HL-60 (cell line): ENCODE measurements around the gene TMEM150B.

Source experiments
- DNase-seq, 2 experiments: peaks; one replicate each; pipeline ENCODE4 v3.0.0-alpha.2; 2010 to 2020; ENCODE audit warnings: low read depth in 1 of 2, low spot score in 1 of 2
- H3K27ac ChIP-seq: fragments of 250-450 bp; sonication (Bioruptor Pico); replicated peaks from 2 replicates; pipeline ENCODE4 v1.5.1; 2020; ENCODE audit warnings: mild to moderate bottlenecking, moderate library complexity
- H3K27me3 ChIP-seq: fragments of 250-450 bp; sonication (Bioruptor Pico); 2 replicates; pipeline ENCODE4 v1.5.1; 2021; ENCODE audit warnings: mild to moderate bottlenecking, moderate library complexity; ENCODE audit not compliant: insufficient read depth, poor library complexity, severe bottlenecking
- H3K4me3 ChIP-seq: replicated peaks from 2 replicates; pipeline ENCODE4 v1.5.1; 2011; ENCODE audit warnings: mild to moderate bottlenecking, control low read depth, low read length; ENCODE audit not compliant: insufficient read depth
- GABPA ChIP-seq: IDR thresholded peaks from 2 replicates; pipeline ENCODE4 v1.6.1; 2012; ENCODE audit warnings: low read depth
- POLR2AphosphoS5 ChIP-seq: IDR thresholded peaks from 2 replicates; pipeline ENCODE4 v1.6.1; 2012; ENCODE audit warnings: low read depth
- SPI1 ChIP-seq: IDR thresholded peaks from 2 replicates; pipeline ENCODE4 v1.6.1; 2012; ENCODE audit warnings: low read depth, mild to moderate bottlenecking, borderline replicate concordance
- TF ChIP-seq, protein P1 (sequence below): IDR thresholded peaks from 2 replicates; pipeline ENCODE4 v1.6.1; 2012; ENCODE audit warnings: low read depth; ENCODE audit not compliant: insufficient replicate concordance
- TF ChIP-seq, protein P2 (sequence below): IDR thresholded peaks from one replicate; pipeline ENCODE4 v1.5.1; 2011; ENCODE audit warnings: low read length, control low read depth, inconsistent platforms; ENCODE audit not compliant: insufficient read depth

TMEM150B gene

DNA sequence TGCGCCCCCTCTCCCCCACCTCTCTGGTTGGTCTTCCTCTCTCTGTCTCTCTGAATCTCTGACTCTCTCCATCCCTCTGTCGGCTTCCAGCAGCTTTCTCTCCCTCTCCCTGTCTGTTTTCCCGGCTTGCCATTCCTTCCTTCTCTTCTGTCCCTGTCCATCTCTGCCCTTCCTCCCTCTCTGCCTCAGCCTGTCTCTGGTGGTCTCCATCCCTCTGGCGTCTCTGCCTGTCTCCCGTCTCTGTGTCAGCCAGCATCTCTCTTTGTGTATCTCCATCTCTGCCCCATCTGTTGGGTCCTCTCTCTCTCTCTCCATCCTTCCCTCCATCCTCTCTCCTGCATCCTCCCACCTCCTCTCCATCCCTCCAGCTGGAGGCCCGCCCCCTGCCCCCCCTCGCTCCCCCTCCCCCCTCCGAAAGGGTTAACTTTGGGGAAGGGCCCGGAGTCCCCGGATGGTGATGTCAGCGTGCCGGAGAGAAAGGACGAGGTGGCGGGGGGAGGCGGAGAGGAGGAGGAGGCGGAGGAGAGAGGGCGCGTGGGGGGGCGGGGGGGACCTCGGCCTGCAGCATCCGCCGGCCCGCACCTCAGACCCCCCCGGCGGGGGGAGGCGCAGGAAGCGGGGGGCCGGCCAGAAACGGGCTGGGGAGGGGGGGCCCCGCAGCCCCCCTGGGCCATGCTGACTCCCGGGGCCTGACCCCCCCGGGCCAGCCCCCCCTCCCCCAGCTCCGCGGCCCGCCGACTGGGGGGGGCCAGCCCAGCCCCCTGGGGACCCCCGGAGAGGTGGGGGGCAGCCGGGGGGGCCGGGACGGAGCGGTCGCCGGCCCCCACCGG, 41.4 kb downstream of the TMEM150B start, which contains the start of gene BRSK1:
BRSK1 (plus strand) TSS at position 450 of the 830 bp plus-strand sequence. CDS start 446 bp downstream, outside the sequence.
- H3K27ac ChIP-seq: no peak within 1 kb of the TSS
- peaks cover 3% of the 10 kb centered on the region for H3K27me3 ChIP-seq
- no peak within 1 kb of the TSS for H3K4me3 ChIP-seq
- DNase-seq: no peak
- TF ChIP-seq, protein P1, sequence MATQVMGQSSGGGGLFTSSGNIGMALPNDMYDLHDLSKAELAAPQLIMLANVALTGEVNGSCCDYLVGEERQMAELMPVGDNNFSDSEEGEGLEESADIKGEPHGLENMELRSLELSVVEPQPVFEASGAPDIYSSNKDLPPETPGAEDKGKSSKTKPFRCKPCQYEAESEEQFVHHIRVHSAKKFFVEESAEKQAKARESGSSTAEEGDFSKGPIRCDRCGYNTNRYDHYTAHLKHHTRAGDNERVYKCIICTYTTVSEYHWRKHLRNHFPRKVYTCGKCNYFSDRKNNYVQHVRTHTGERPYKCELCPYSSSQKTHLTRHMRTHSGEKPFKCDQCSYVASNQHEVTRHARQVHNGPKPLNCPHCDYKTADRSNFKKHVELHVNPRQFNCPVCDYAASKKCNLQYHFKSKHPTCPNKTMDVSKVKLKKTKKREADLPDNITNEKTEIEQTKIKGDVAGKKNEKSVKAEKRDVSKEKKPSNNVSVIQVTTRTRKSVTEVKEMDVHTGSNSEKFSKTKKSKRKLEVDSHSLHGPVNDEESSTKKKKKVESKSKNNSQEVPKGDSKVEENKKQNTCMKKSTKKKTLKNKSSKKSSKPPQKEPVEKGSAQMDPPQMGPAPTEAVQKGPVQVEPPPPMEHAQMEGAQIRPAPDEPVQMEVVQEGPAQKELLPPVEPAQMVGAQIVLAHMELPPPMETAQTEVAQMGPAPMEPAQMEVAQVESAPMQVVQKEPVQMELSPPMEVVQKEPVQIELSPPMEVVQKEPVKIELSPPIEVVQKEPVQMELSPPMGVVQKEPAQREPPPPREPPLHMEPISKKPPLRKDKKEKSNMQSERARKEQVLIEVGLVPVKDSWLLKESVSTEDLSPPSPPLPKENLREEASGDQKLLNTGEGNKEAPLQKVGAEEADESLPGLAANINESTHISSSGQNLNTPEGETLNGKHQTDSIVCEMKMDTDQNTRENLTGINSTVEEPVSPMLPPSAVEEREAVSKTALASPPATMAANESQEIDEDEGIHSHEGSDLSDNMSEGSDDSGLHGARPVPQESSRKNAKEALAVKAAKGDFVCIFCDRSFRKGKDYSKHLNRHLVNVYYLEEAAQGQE: no peak
- TF ChIP-seq POLR2AphosphoS5 (no peak), GABPA (no peak), SPI1 (no peak)
- TF ChIP-seq, protein P2, sequence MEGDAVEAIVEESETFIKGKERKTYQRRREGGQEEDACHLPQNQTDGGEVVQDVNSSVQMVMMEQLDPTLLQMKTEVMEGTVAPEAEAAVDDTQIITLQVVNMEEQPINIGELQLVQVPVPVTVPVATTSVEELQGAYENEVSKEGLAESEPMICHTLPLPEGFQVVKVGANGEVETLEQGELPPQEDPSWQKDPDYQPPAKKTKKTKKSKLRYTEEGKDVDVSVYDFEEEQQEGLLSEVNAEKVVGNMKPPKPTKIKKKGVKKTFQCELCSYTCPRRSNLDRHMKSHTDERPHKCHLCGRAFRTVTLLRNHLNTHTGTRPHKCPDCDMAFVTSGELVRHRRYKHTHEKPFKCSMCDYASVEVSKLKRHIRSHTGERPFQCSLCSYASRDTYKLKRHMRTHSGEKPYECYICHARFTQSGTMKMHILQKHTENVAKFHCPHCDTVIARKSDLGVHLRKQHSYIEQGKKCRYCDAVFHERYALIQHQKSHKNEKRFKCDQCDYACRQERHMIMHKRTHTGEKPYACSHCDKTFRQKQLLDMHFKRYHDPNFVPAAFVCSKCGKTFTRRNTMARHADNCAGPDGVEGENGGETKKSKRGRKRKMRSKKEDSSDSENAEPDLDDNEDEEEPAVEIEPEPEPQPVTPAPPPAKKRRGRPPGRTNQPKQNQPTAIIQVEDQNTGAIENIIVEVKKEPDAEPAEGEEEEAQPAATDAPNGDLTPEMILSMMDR: no peak

- H3K4me3 ChIP-seq: peak within 1 kb of the TSS; percentile 73
- H3K27ac ChIP-seq: peak within 1 kb of the TSS; percentile 79
- peaks cover 3% of the 10 kb centered on the region for H3K27me3 ChIP-seq
- peak; percentile 94 to 95 for DNase-seq
- TF ChIP-seq SPI1 (0 out of 2 replicates have a peak, but pooled peaks have one; percentile 3), GABPA (peak; percentile 96), POLR2AphosphoS5 (peak; percentile 68; the same call in 1 of the 2 replicates)
- TF ChIP-seq, protein P2: no peak
- TF ChIP-seq, protein P1: peak; percentile 58
Measured at GRCh38 chr19:55279770-55280643, 45.1 kb downstream of the TMEM150B start, which contains the start of gene HSPBP1. HSPBP1 (minus strand) TSS chr19:55280110; CDS start chr19:55279608, 502 bp downstream.

GRCh38 chr19:55279340-55279739, 45.8 kb downstream of the TMEM150B start:
- TF ChIP-seq, protein P1: no peak
- TF ChIP-seq, protein P2: no peak
- TF ChIP-seq SPI1 (no peak), POLR2AphosphoS5 (no peak), GABPA (no peak)
- Histone ChIP-seq H3K27ac (peak overlapping the region; percentile 79), H3K4me3 (peak overlapping the region; percentile 73), H3K27me3 (peaks cover 3% of the 10 kb centered on the region)
- no peak for DNase-seq
